Thymus (tissue), 11 donors: ENCODE measurements around the gene KRTAP4-16. TPM values are rescaled to one million over a fixed set of nuclear protein-coding genes. Genes with fewer than 3 reads are reported as not detected.
"Not testable (repeated sequence)": the region's sequence is repeated elsewhere in the genome, so short reads cannot be mapped to it uniquely, and the experiment has no call there.

ENCODE experiments used
- DNase-seq, 9 donors: peaks; one replicate each; pipeline ENCODE4 v3.0.0-alpha.2; 2013; ENCODE audit warnings: low spot score in 9 of 9, low read depth in 6 of 9, missing footprints in 1 of 9
- H3K27ac ChIP-seq, 2 donors: one replicate each; pipeline ENCODE4 v1.5.1; 2013; ENCODE audit warnings: control low read depth in 1 of 2, low read depth in 1 of 2, low read length in 1 of 2, mild to moderate bottlenecking in 1 of 2, moderate library complexity in 1 of 2
- H3K27me3 ChIP-seq, 2 donors: one replicate each; pipeline ENCODE4 v1.5.1; 2013; ENCODE audit warnings: low read length in 1 of 2; ENCODE audit not compliant: control insufficient read depth in 2 of 2, insufficient read depth in 1 of 2
- H3K36me3 ChIP-seq, 2 donors: one replicate each; pipeline ENCODE4 v1.5.1; 2013; ENCODE audit warnings: low read length in 1 of 2, mild to moderate bottlenecking in 1 of 2, moderate library complexity in 1 of 2; ENCODE audit not compliant: control insufficient read depth in 2 of 2, insufficient read depth in 2 of 2
- H3K4me1 ChIP-seq, 2 donors: one replicate each; pipeline ENCODE4 v1.5.1; 2013; ENCODE audit warnings: low read length in 2 of 2; ENCODE audit not compliant: control insufficient read depth in 2 of 2, insufficient read depth in 2 of 2
- H3K4me3 ChIP-seq, 2 donors: one replicate each; pipeline ENCODE4 v1.5.1; 2013; ENCODE audit warnings: low read length in 2 of 2, control low read depth in 1 of 2, mild to moderate bottlenecking in 1 of 2
- H3K9me3 ChIP-seq, 2 donors: one replicate each; pipeline ENCODE4 v1.5.1; 2013; ENCODE audit warnings: low read length in 1 of 2, mild to moderate bottlenecking in 1 of 2; ENCODE audit not compliant: control insufficient read depth in 2 of 2, insufficient read depth in 1 of 2
- WGBS: extraction: QIAGEN DNeasy Blood & Tissue Kit; methylation state at CpG from one replicate; pipeline ENCODE4 v1.1.7; 2013; 5-methylcytosine and 5-hydroxymethylcytosine counted together
- polyA plus RNA-seq: library from polyadenylated mRNA; stranded (reverse); fragments of 200-250 nt; gene quantifications from one replicate; pipeline ENCODE4 v1.2.3, GENCODE V29; 2013
- total RNA-seq: library from RNA; stranded (reverse); fragments of 120-200 nt; gene quantifications from one replicate; pipeline ENCODE4 v1.2.4, GENCODE V29; 2013
- donor health status: healthy.

KRTAP4-16 gene
- total and polyA plus RNA-seq, 2 donors: not detected

GRCh38 chr17:41140360-41141131 lies 38.5 kb upstream of the KRTAP4-16 start, which contains the start of gene KRTAP4-6:
TSS of gene KRTAP4-6 (minus strand) at chr17:41140544. CDS start at chr17:41140487, 57 bp downstream.
- Histone ChIP-seq H3K4me1 (no peaks in the 10 kb centered on the region), H3K27ac (no peak within 1 kb of the TSS), H3K9me3 (peaks cover 2 to 8% of the 10 kb centered on the region in 2 donors), H3K4me3 (no peak within 1 kb of the TSS), H3K36me3 (no peaks in the 10 kb centered on the region), H3K27me3 (no peaks in the 10 kb centered on the region)
- DNase-seq: no peak
- 92% methylated on average over 6 of the region's 6 CpGs for WGBS

GRCh38 chr17:41139865-41140264 lies 37.9 kb upstream of the KRTAP4-16 start:
- not testable (repeated sequence) for H3K27ac ChIP-seq, H3K4me3 ChIP-seq, DNase-seq, H3K4me1 ChIP-seq, H3K36me3 ChIP-seq, H3K27me3 ChIP-seq, H3K9me3 ChIP-seq
- WGBS: 94% methylated on average over 12 of the region's 12 CpGs

- Histone ChIP-seq H3K36me3 (no peaks in the 10 kb centered on the region), H3K9me3 (no peaks in the 10 kb centered on the region)
These were observed 32.1 kb upstream of the KRTAP4-16 start for GRCh38 chr17:41133880-41134735.

GRCh38 chr17:41131979-41132378 lies 30.0 kb upstream of the KRTAP4-16 start:
- H3K4me1 ChIP-seq: no peaks in the 10 kb centered on the region
- H3K4me3 ChIP-seq: no peak overlapping the region
- WGBS: 93% methylated on average over 3 of the region's 3 CpGs
- no peak overlapping the region for H3K27ac ChIP-seq
- DNase-seq: no peak
- no peaks in the 10 kb centered on the region for H3K27me3 ChIP-seq
- H3K36me3 ChIP-seq: no peaks in the 10 kb centered on the region
- no peaks in the 10 kb centered on the region for H3K9me3 ChIP-seq

More at GRCh38 chr17:41133880-41134735, 32.1 kb upstream of the KRTAP4-16 start:
- 41% methylated on average over 2 of the region's 2 CpGs for WGBS
- Histone ChIP-seq H3K27ac (no peak overlapping the region), H3K27me3 (no peaks in the 10 kb centered on the region), H3K4me3 (no peak overlapping the region), H3K4me1 (no peaks in the 10 kb centered on the region)
- no peak for DNase-seq

- 97% methylated on average over 1 of the region's 1 CpG for WGBS
These were observed 25.4 kb upstream of the KRTAP4-16 start for GRCh38 chr17:41127371-41127770.

GRCh38 chr17:41126412-41126811 lies 24.4 kb upstream of the KRTAP4-16 start:
- 95% methylated on average over 3 of the region's 3 CpGs for WGBS
- no peak for DNase-seq
- H3K9me3 ChIP-seq: no peaks in the 10 kb centered on the region
- no peaks in the 10 kb centered on the region for H3K4me1 ChIP-seq
- no peaks in the 10 kb centered on the region for H3K36me3 ChIP-seq
- H3K4me3 ChIP-seq: no peak overlapping the region
- no peak overlapping the region for H3K27ac ChIP-seq
- no peaks in the 10 kb centered on the region for H3K27me3 ChIP-seq

More at GRCh38 chr17:41127371-41127770, 25.4 kb upstream of the KRTAP4-16 start:
- Histone ChIP-seq H3K4me1 (no peaks in the 10 kb centered on the region), H3K9me3 (no peaks in the 10 kb centered on the region), H3K36me3 (no peaks in the 10 kb centered on the region), H3K27me3 (no peaks in the 10 kb centered on the region), H3K27ac (no peak overlapping the region), H3K4me3 (no peak overlapping the region)
- DNase-seq: no peak

GRCh38 chr17:41125064-41125463 lies 23.1 kb upstream of the KRTAP4-16 start:
- DNase-seq: no peak
- H3K9me3 ChIP-seq: no peaks in the 10 kb centered on the region
- no peaks in the 10 kb centered on the region for H3K4me1 ChIP-seq
- no peaks in the 10 kb centered on the region for H3K36me3 ChIP-seq
- 96% methylated on average over 2 of the region's 2 CpGs for WGBS
- no peaks in the 10 kb centered on the region for H3K27me3 ChIP-seq
- no peak overlapping the region for H3K27ac ChIP-seq
- no peak overlapping the region for H3K4me3 ChIP-seq

- not testable (repeated sequence) for H3K36me3 ChIP-seq, H3K27ac ChIP-seq, H3K9me3 ChIP-seq, H3K27me3 ChIP-seq, H3K4me1 ChIP-seq, DNase-seq, H3K4me3 ChIP-seq
- 82% methylated on average over 3 of the region's 3 CpGs for WGBS
These were observed 22.0 kb upstream of the KRTAP4-16 start, which contains the start of gene KRTAP4-12 for GRCh38 chr17:41123991-41124371. TSS of gene KRTAP4-12 (minus strand) at chr17:41124182. CDS start at chr17:41124122, 60 bp downstream.
